GM18519 (cell line): Measurements from ENCODE around the gene JAKMIP1.

Experiments
- ATAC-seq: cut with Tn5 transposase; IDR thresholded peaks from one replicate; pipeline ENCODE4 v1.9.1; 2021; ENCODE audit warnings: mild to moderate bottlenecking, moderate library complexity; ENCODE audit not compliant: unreplicated experiment, low FRiP score

Gene JAKMIP1

DNA sequence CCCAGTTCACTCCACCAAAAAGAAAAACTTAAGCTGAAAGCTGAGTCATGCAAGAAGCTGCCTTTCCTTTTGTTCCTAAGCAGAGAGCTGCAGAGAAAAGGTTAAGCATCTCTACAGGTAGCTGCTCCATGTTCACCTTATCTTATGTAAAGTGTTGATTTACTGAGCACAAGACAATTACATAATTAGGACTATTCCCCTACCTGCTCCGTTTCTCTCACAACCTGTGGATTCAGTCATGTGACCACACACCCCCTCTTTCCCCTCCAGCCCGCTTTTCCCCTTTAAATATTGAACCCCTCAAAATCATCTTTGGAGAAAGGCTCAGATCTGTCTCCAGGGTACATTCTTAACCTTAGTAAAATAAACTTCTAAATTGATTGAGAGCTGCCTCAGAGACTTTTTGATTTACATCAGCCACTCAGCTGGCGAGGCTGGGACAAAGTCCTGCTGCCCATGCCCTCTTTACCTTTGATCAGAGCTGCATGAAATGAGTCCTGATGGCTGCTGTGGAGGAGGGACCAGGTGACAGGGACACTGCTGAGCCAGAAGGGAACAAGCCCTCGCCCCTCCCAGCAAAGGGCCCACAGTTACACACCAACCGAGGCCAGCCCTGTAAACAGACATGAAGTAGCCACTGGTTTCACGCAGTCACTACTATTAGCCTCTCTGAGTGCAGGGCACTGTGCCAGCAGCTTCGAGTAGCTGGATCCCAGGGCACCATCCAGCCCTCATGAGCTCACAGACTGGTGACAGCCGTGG lies 128.2 kb downstream of the JAKMIP1 start:
- no peak for ATAC-seq

DNA sequence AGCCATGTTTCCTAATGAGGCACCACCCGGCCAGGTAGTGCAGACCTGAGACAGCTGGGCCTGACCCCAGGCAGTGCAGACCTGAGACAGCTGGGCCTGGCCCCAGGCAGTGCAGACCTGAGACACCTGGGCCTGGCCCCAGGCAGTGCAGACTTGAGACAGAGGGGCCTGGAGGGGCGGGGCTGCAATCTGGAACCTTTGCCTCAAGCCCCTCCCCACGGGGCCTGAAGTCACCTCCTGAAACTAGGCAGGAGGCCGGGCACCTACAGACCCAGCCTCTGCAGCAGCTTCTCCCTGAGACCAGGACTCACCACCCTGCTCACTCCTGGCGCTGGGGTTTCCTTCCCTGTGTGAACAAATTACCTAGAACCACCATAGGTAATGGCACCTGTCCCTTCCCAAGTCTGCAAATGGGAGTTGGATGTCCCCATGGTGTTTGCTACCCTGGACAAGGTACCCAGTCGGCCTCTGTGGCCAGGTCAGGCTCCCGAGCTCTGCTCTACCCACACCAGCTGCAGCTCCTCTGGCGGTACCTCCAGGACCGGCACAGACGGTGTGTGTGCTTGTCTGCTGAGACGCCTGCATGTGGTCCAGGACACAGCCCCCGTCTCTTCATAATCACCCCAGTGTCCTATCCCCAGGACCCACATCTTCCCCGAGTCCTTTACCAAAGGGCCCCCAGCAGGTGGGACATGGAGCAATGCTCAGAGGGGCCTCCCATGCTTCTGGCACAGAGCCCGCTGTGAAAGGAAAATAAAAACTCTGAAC lies 129.0 kb downstream of the JAKMIP1 start:
- ATAC-seq = no peak

DNA sequence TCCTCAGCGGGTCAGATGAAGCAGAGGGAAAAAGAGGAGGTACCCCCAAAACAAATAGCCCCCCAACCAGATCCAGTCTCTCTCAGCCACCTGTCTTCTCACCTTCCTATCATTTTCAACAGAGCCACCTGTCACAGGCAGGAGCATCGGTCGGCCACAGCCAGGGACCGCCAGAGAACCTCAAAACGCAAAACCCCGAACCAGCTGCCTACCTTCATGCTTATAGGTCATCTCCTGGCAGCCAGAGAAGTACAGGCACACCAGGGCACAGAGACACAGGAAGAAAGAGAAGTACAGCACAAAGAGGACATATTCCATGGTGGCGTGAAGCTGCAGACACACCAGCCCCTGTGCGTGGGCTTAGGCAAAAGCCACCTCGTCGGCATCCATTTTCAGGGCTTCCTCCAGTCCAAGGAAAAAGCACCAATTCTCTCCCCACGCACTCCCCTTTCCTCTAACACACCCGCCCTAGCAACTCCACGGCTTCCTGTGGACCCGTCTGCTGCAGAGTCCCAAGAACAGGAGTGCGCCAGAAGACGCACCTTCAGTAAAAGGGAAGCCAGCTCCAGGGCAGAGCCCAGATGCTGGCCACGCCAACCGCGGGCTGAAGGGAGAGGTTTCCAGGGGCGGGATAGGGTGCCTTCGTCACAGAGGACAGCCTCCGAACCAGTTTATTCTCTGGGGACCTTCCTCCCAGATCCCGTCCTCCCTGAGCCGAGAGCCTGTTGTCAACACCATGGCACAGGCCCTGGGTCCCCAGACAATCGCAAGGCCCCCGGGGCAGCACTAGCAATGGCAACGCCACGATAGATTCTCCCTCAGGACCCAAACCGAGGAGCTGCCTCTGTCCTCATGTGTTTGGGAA lies 130.3 kb downstream of the JAKMIP1 start:
- ATAC-seq = no peak

DNA sequence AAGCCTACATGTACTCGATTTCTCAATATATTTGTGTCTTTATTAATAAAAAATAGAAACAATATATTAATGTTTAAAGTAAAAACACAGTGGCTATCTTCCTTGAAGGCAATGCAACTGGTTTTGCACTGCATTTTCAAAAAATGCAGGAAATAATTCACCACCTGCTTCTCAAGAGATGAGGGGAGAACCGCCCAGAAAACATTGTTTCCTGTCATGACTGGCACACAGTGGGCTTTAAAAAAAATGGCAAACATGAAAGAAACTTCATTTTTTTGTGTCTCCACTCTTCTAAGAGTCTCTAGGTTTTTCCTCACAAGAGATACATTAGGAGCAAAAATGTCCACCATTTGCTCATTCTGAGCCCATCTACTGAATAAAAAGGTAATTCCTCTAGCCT lies 131.4 kb downstream of the JAKMIP1 start:
- no peak for ATAC-seq

GRCh38 chr4:6065934-6066590 lies 134.3 kb downstream of the JAKMIP1 start:
- ATAC-seq = no peak

DNA sequence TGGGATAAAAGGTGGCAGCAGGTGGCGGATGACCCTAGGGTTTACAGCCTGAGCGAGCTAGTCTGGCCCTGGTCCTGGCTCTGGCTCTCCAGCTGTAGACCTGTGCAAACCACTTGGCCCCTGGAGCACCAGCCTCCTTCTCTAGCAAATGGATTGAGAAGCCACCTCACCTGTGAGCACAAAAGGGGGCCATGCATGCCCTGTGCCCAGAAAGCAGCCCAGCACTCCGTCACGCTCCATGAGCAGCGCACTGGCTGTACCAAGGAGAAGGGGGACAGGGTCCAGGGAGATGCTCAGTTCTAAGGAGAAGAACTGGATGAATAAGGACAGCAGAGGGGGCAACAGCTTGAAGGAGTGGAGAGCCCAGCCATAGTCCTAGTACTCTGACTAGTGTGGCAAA lies 135.2 kb downstream of the JAKMIP1 start:
- no peak for ATAC-seq

- ATAC-seq = no peak
Measured at GRCh38 chr4:6064383-6064782, 136.0 kb downstream of the JAKMIP1 start.

DNA sequence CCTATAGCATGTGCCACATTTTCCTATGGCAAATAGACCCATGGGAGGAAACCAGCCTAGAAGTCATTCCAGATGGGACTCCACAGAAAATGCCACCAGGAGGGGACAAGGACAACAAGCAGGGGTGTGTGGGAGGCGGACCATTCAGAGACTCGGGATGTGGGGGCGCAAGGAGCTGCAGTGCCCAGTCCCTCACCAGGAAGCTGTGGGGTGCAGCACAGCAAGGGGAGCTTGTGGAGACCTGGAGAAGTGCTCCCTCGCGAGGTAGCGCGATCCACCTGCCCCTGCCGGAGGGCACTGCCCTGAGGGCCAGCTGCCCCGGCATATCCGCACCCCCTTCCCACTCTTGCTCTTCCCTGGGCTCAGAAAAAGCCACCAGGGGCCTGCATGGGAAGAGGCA lies 136.7 kb downstream of the JAKMIP1 start:
- ATAC-seq = no peak

DNA sequence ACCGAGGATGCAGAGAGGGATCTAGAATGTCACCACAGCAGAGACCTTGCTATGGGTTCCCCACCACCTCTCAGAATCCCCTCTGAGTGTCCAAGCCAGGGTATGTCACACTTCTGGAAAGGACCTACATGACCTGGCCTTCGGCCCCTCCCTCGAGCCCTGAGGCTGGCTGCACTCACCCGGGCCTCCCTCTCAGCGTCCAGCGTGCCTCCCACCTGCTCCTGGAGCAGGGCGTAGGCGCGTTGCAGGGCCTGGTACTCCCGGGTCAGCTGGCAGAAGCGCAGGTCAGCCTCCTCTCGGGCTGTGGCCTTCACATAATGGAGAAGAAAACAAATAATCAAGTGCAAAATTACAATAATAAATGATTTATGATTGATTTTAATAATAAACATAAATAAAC lies 138.2 kb downstream of the JAKMIP1 start:
- no peak for ATAC-seq

DNA sequence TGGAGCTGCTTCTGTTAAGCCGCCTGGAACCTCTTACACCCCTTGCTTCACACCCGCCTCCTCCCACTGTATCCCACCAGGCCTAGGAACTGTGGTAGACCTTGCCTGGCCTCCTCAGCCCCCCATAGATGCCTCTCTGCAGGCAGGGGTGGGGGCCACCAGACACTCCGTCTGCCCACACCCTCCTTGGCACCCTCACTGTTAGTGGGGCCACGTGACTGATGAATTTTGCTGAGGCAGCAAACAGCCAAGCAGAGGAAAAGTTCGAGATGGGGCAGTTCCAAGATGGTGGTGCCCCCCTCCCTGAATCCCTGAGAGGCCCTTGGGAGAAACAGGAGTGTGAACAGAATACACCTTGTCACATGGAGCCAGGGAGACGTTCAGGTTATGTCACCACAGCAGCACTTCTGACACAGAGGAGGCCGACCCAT lies 141.0 kb downstream of the JAKMIP1 start:
- ATAC-seq = no peak

GRCh38 chr4:6058531-6059374 lies 141.6 kb downstream of the JAKMIP1 start:
- ATAC-seq = no peak

GRCh38 chr4:6056976-6057766 lies 143.2 kb downstream of the JAKMIP1 start:
- ATAC-seq = no peak

GRCh38 chr4:6055436-6055835 lies 144.9 kb downstream of the JAKMIP1 start:
- no peak for ATAC-seq

GRCh38 chr4:6055030-6055429 lies 145.3 kb downstream of the JAKMIP1 start:
- ATAC-seq = no peak

- ATAC-seq = no peak
Measured at GRCh38 chr4:6054162-6054922, 146.0 kb downstream of the JAKMIP1 start.

DNA sequence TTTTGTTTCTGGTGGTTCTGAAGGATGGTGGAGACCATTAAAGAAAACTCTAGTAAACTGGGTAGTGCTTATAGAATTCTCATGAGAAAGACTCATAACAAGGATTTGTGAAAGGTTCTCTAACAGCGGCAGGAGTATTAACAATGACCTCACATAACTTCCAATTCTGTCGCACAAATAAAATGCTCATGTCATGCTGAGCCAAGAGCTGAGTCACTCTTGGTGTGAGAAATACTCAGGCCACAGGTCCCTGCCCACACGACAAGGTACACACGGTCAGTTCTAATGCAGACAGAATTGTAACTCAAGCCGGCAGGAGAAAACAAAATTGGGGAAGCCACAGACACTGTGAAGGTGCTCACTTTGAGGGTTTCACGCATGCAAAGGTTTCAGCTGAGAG lies 147.7 kb downstream of the JAKMIP1 start:
- ATAC-seq = no peak

DNA sequence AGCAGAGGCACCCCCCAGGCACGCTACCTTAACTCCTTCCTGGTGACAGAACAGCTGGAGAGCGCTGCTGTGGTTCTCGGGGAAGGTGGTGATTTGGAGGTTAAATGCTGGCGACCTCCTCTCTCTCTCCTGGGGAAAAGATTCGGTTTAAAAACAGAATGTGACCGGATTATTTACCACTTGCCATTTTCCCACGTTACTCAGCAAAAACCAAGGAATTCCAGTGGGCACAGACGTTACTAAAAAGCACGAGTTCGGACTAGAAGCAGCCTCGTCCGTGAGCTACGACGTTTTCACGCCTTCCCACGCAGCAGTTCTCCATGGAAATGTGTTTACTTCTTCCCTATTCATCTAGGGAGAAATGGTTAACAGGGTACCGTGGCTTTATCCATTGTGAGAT lies 149.8 kb downstream of the JAKMIP1 start:
- ATAC-seq = no peak

GRCh38 chr4:6049985-6050384 lies 150.4 kb downstream of the JAKMIP1 start:
- no peak for ATAC-seq
